GM19438 (cell line): Measurements from ENCODE around the gene ZNF665.
"Not testable (repeated sequence)": the region's sequence is repeated elsewhere in the genome, so short reads cannot be mapped to it uniquely, and the experiment has no call there.

Experiments used
- ATAC-seq: cut with Tn5 transposase; IDR thresholded peaks from one replicate; pipeline ENCODE4 v1.9.1; 2021; ENCODE audit warnings: low read depth; ENCODE audit not compliant: unreplicated experiment

ZNF665 gene

DNA sequence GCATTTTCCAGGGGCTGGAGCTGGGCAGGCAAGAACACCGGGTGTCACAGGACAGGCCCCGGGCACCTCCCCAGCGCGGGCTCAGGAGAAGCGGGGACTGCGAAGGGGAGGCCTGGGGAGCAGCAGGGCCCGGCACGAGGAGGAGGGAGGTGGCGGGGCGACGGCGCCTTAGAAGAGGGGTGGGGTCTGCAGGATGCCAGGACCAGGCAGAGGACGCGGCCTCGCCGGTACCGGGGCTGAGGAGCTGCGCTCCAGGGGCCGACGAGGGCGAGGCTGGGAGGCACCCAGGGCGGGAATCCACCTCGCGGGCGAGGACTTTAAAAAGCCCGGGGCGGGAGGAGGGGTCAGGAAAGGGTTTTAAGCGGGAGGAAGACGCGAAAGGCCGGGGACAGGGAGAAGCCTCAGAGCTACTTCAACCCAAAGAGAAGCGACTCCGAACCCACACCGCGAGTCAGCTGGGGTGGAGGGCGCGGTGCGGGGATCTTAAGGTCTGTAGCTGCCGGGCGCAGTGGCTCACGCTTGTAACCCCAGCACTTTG, 35.0 kb downstream of the ZNF665 start:
- no peak for ATAC-seq

DNA sequence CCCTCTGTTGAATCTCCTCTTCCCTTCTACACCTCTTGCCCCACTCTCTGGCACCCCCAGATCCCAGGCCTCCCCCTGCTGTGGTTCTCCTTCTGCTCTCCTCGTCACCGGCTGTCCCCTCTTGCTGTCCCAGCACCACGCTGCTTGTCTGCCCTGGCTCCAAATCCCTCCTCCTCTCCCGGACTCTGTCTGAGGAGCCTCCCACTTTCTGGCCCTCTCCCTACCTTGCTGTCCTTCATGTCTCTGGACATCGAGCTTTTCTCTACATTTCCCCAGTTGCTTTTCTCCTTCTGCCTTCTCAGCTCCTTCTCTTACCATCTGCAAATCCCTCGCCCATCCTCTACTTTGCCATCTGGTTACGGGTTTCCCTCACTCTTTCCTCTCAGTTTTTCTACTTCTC, 35.5 kb downstream of the ZNF665 start:
- ATAC-seq, result no peak

DNA sequence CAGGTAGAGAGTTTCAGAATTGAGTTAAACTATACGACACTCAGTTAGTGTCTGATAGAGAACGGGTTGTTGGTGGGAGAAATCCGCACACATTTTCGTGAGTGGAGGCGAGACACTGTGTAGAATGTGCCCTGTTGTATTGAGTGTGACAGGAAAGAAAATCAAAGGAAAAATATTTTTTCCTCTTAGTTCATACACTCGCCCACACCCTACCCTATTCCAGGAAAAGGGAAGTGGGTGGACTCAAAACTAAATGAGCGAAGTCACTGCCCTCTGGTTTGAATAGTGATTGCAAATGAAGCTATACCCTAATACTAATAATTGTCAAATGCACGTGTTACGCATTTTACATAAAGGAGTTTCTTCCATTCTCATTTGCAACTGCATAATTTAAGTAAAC, 36.3 kb downstream of the ZNF665 start:
- no peak for ATAC-seq

DNA sequence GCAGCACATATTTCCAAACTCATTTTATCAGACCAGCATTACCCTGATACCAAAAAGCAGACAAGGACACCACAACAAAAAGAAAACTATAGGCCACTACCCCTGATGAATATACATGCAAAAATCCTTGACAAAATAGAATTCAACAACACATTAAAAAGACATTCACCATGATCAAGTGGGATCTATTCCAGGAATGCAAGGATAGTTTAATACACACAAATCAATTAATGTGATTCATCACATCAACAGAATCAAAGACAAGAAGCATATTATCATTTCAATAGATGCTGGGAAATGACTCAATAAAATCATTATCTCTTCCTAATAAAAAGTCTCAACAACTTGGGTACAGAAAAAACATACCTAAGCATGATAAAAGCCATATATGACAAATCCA, 45.5 kb downstream of the ZNF665 start:
- no peak for ATAC-seq

DNA sequence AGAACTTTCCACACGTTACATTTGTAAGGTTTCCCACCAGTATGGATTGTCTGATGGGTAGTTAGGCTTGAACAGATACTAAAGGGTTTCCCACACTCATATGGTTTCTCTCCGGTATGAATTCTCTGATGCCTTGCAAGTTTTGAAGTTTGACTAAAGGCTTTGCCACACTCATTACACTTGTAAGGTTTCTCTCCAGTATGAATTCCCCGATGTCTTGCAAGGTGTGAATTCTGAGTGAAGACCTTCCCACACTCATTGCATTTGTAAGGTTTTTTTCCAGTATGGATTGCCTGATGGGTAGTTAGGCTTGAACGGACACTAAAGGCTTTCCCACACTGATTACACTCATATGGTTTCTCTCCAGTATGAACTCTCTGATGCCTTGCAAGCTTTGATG, 52.8 kb downstream of the ZNF665 start:
- no peak for ATAC-seq

DNA sequence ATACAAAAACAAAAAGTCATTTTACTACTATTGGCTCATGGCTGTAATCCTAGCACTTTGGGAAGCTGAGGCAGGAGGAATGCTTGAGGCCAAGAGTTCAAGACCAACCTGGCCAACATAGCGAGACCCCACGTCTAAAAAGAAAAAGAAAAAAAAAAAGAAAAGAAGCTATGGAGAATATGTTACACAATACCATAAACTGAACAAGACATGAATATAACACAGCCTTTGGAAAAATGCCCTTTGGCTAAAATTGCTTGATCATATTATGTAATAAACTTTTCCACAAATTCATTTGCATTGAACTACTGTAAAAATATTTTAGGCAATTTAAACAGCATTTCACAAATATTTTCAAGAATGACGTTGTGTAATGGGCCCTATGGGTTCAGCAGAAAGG, 56.7 kb downstream of the ZNF665 start:
- ATAC-seq, result no peak

DNA sequence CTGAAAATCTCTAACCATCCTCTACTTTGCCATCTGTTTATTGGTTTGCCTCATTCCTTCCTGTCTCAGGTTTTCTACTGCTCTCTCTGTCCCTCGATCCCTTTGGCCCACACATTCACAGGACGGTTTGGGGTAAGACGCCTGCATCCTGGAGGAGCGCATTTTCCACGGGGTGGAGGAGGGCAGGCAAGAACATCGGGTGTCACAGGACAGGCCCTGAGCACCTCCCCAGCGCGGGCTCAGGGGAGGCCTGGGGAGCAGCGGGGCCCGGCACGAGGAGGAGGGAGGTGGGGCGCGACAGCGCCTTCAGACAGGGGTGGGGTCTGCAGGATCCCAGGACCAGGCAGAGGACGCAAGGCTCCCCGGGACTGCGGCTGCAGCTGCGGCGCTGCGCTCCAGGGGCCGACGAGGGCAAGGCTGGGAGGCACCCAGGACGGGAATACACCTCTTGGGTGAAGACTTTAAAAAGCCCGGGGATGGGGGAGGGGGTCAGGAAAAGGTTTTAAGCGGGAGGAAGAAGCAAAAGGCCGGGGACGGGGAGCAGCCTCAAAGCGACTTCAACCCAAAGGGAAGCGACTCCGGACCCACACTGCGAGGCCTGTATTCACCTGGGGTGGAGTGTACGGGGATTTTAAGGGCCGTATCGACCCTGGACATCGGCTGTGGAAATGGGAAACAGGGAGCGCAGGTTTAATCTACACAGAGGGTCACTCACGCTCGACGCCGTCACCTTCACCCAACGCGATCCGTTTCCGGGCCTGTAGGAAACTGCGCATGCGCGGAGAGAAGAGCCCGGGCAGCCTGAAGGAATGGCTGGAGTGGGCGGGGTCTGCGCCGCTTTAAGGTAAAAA, 60.8 kb downstream of the ZNF665 start, which contains the start of gene ZNF415:
Gene ZNF415, minus strand, starts transcription at position 770 of the 851 bp plus-strand sequence. CDS start 10,234 bp downstream, outside the sequence.
- ATAC-seq, result no peak

DNA sequence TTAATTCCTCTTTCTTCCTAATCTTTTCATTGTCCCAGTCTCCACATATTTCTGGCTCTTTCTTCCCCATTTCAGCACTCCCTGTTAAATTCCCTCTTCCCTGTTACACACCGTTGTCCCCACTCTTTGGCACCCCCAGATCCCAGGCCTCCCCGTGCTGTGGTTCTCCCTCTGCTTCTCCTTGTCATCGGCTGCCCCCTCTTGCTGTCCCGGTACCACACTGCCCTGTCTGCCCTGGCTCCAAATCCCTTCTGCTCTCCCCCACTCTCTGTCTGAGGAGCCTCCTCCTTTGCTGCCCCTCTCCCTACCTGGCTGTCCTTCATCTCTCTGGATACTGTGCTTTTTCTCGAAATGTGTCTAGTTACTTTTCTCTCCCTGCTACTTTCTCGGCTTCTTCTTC, 61.4 kb downstream of the ZNF665 start:
- no peak for ATAC-seq

DNA sequence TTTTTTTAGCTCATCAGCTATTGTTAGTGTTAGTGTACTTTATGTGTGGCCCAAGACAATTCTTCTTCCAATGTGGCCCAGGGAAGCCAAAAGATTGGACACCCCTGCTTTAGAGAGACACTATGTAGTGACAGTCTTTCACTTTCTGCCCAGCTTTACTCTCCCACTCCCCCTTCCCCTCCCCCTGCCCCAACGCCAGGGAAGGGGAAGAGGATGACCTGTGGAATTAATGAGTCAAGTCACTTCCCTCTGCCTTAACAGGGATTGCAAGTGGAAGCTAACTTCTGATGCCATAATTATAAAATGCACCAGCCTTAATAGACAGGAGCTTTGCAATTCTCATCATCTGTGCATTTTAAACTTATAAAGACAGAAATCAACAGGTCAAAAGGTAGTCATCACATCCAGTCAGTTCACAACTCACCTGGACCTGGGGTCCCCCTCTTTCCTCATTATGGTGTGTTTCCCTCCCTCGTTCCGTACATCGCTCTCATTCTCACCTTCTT, 62.0 kb downstream of the ZNF665 start:
- no peak for ATAC-seq

DNA sequence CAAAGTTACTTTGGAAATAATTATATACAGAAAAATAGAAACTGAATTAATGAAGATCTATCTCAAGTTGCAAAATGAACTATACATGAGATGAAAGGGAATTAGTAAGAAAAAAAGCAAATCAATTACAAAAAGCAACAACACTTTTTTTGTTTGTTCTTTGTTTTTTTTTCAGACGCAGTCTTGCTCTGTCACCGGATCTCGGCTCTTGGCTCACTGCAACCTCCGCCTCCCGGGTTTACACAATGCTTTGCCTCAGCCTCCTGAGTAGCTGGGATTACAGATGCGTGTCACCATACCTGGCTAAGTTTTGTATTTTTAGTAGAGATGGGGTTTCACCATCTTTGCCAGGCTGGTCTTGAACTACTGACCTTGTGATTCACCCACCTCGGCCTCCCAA, 62.7 kb downstream of the ZNF665 start:
- ATAC-seq, result no peak

DNA sequence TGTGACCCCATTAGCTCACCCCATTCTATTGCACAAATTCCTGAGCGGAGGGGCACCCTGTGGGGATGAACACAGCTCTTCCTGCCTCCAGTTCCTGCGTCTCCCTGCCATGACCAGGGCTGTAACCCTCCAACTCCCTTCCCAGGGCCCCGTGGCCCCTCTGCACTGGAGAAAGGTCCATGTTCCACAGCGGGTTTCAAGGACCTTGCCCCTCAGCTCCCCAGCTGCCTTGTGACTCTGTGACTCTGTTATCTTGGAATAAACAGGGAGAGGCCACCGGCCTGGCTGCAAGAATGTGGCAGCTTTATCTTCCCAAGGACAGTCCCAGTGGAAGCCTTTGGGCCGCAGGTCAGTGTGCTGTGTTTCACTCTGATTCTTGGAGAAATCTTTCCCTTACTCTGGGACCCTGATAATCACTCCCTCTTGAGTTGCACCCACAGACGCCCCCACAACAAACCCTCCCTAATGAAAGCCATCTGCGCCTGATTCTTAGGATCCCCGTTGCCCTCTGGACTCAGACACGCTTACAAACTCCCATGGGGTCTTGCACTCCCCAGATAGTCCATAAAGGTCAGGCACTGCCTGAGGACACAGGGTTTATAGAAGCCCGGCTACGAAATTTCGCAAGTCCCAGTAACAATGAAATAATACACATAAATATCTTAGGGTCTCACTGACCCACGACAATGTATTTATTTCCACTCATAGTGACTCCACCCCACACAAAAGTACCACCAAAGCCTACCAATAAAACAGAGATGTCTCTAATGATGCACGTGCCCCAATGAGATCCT, 66.2 kb downstream of the ZNF665 start:
- ATAC-seq, result not testable (repeated sequence)

DNA sequence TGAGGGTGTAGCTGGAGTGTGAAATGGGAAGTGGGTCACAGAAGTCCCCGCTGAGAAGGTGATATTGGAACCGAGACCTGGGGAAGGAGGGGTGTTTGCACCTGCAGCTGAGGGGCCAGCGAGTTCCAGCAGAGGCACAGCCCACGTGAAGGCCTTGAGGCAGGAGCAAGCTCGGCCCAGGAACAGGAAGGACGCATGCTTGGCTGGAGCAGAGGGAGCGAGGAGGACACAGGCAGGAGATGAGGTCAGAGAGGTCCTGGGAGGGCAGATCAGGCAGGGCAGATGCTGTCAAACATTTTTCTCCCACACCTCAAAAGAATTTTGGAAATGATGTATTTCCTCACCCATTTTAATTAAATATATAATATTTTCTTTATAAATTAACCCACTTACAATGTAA, 69.8 kb downstream of the ZNF665 start:
- ATAC-seq, result no peak
